HFF-Myc (cell line): Measurements from ENCODE around the gene CEBPB.

Experiments used
- DNase-seq: peaks from one replicate; pipeline ENCODE4 v3.0.0-alpha.2; 2011; ENCODE audit warnings: low read depth; ENCODE audit errors: extremely low read depth
- H3K4me3 ChIP-seq: replicated peaks from 2 replicates; pipeline ENCODE4 v1.5.1; 2011; ENCODE audit warnings: low read depth, mild to moderate bottlenecking, control low read depth, low read length
- TF ChIP-seq, protein P1 (sequence below): IDR thresholded peaks from 2 replicates; pipeline ENCODE4 v1.5.1; 2012; ENCODE audit warnings: mild to moderate bottlenecking, low read depth, low read length, control low read depth; ENCODE audit errors: missing control alignments

CEBPB gene

DNA sequence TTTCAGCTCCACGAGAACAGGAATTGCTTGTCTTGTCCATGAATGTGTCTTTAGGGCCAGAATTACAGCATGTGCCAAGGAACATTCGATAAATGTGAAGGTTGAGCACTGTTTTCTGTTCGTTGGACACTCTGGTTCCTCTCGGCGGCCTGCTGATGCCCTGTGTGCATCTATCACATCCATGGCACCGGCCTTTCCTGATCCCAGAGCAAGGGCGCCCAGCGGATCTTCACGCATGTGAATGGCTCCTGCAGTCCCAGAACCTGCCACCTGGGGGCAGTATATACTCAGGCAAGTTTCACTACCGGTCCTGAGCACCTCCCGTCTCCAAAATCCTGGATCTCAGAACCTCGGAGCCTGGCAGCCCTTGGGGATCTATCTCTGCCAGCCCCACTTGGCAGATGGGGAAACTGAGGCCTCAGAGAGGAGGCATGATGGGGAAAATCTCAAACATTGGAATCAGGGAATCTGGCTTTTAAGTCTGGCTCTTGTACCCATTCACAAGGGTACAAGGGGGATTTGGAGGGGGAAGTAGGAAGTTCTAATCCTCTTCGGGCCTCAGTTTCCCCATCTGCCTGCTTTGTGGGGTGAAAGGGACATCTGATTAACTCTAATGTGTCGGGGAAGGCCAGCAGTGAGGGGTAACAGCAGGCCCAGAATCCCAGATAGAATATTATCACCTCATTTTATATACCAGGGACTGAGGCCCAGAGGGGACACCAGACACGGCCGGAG lies 4.3 kb upstream of the CEBPB start:
- peak; percentile 70 for DNase-seq
- TF ChIP-seq, protein P1, sequence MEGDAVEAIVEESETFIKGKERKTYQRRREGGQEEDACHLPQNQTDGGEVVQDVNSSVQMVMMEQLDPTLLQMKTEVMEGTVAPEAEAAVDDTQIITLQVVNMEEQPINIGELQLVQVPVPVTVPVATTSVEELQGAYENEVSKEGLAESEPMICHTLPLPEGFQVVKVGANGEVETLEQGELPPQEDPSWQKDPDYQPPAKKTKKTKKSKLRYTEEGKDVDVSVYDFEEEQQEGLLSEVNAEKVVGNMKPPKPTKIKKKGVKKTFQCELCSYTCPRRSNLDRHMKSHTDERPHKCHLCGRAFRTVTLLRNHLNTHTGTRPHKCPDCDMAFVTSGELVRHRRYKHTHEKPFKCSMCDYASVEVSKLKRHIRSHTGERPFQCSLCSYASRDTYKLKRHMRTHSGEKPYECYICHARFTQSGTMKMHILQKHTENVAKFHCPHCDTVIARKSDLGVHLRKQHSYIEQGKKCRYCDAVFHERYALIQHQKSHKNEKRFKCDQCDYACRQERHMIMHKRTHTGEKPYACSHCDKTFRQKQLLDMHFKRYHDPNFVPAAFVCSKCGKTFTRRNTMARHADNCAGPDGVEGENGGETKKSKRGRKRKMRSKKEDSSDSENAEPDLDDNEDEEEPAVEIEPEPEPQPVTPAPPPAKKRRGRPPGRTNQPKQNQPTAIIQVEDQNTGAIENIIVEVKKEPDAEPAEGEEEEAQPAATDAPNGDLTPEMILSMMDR = peak; percentile 95
- no peak overlapping the region for H3K4me3 ChIP-seq

DNA sequence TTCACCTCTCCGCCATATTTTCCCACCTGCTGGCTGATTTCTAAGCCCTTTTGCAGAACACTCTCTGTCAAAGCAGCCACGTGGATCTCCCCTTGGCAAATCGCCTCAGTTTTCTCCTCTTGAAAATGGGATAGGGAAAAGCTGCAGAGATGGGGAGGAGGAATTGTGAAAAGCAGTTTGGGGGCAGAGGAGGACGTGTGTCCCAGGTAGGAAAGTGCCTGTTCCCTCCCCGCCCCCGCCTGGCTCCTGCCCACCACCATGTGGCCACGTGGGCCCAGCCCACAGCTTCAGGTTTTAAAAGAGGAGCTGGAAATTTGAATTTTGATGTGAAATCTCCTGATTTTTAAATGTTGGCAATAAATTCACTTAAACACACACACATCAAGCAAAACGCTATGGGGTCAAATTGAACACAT lies 3.6 kb upstream of the CEBPB start:
- no peak for DNase-seq
- no peak overlapping the region for H3K4me3 ChIP-seq
- TF ChIP-seq, protein P1 = no peak

DNA sequence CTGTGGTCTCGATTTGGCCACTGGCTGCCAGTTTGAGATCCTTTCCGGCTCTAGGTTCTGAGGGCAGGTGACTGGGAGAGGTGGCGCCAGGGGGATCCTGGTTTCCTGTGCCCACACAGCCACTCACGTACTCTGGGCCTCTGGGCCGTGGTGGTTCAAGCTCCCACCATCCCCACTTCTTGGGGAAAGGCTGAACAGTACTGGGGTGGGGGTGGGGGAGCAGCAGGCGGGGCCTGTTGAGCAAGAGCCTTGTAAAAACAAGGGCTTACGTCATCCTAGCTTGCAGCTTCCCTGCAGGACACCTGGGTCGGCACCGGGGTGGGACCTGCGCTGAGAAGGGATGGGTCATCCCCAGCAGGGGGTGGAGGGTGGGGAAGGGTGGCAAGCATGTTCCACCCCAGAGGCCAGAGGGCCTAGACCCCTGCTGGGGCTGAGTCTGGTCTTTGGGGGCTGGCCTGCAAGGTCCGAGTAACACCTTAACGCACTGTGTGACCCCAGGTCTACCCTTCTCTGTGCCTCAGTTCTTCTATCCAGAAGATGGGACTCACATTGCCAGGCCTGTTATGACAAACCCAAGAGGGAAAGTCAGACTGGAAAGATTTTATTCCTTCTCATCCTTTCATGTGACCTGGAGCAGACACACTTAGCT lies 3.1 kb upstream of the CEBPB start:
- no peak for DNase-seq
- TF ChIP-seq, protein P1 = no peak
- no peak overlapping the region for H3K4me3 ChIP-seq

DNA sequence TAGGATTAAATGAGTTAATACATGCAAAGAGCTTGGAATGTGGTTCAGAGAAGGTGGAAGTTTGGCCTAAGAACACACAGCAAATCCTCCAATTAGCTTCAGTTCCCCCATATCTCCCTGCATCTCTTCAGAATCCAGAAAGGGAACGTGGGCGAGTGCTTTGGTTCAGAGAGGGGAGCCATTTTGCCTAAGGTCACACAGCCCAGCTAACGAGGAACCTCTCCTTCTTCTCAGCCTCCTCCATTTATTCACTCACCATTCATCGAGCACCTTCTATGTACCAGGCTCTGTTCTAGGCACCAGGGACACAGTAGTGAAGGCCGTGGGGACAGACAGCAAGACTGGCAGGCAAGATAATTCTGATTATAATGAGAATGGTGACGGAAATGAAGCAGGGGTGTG lies 2.3 kb upstream of the CEBPB start:
- TF ChIP-seq, protein P1 = no peak
- H3K4me3 ChIP-seq = no peak overlapping the region
- no peak for DNase-seq

DNA sequence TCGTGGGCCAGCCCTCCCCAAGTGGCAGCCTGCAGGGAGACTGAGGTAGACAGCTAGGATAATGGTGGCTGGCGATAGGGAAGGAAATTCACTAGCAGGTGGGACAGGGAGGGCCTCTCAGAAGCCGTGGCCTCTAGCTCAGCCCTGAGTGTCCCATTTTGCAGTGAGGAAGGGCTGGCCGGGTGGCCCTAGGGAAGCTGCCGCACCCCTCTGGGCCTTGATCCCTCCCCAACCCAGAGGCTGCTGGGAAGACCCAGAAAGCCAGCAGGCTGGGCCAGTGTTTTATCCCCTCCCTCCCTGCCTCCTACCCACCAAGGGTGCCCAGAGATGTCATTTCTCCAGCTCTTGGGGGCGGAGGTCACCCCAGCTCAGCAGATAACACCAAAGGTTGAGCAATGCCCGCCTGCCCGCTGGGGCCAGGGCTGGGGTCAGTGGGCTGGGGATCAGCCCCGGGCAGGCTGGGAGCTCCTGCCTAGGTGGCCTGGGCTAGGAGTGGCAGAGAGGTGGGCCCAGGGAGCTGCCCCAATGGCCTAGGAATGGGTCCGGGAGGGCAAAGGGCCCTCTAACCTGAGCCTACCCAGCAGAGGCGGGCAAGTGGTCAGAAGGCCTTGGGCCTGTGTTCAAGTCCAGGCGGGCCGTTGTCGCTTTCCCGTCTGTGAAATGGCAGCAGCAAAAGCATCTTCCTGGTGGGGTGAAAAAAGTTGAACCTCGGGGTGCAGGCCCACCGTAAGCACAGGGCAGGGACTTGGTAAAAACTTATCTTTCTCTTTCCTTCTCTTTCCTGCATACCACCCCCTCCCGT lies 1.6 kb upstream of the CEBPB start:
- no peak for DNase-seq
- H3K4me3 ChIP-seq = no peak overlapping the region
- TF ChIP-seq, protein P1 = no peak

DNA sequence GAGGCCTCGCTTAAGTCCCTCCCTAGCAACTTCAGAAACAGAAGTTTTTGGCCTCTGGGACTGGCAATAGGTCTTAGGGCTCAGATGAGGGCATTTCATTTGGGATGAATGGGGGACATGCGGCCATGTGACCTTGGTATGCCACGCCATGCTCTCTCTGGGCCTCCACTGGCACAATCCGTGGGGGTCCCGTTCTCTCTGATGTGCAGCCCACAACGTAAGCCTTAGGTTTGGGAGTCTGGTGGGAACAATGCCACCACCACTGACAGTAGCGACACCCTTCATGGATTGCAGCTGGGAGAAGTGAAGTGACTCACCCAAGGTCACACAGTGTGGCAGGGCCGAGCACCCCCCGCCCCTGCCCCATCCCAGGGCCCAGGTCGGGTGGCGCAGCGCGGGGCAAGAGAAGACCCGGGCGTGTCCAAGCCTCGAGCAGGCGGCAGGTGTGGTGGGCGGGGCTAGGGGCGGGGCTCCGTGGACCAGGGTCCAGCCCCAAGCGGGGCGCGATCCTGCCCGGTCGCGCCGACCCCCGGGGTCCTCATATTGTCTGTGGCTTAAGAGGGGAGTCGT lies 864 bp upstream of the CEBPB start:
- TF ChIP-seq, protein P1 = no peak
- DNase-seq = no peak
- H3K4me3 ChIP-seq = peak overlapping the region; percentile 87
